ENCODE data around the gene SLC25A53.

GRCh38 chrX:104105330-104106262 is 51.2 kb downstream of the SLC25A53 start:
- no peak for TF ChIP-seq NFIC (IDR thresholded peaks at IDR 0.05; ENCODE audit: low read length)
- TF ChIP-seq ZBTB44 (CRISPR knock-in tag; IDR thresholded peaks at IDR 0.05), result no peak
- TF ChIP-seq ZC3H4 (CRISPR knock-in tag; IDR thresholded peaks at IDR 0.05; ENCODE audit: borderline replicate concordance), result no peak
